Smooth muscle cell (in vitro differentiated cells): ENCODE results near the gene CFAP300. TPM values are rescaled to one million over a fixed set of nuclear protein-coding genes. Genes with fewer than 3 reads are reported as not detected.

Source experiments
- DNase-seq: peaks from one replicate; lab custom pipeline; 2025; ENCODE audit not compliant: unreplicated experiment; lab: John Stamatoyannopoulos, UW
- H2AFZ ChIP-seq: fragments of 200-600 bp; sonication (generic); 2 replicates; pipeline ENCODE4 v1.6.0; 2016; ENCODE audit warnings: antibody characterized with exemption, low read depth, mild to moderate bottlenecking
- H3F3A ChIP-seq: fragments of 200-600 bp; sonication (generic); 2 replicates; pipeline ENCODE4 v1.6.0; 2017; ENCODE audit warnings: antibody characterized with exemption, low read depth
- H3K27ac ChIP-seq: fragments of 200-600 bp; sonication (generic); 2 replicates; pipeline ENCODE4 v1.5.1; 2016; ENCODE audit warnings: low read depth, mild to moderate bottlenecking
- H3K27me3 ChIP-seq: fragments of 200-600 bp; sonication (generic); 2 replicates; pipeline ENCODE4 v1.6.1; 2016; ENCODE audit warnings: low read depth, mild to moderate bottlenecking
- H3K36me3 ChIP-seq: fragments of 200-600 bp; sonication (generic); 2 replicates; pipeline ENCODE4 v1.5.1; 2016; ENCODE audit warnings: low read depth
- H3K4me1 ChIP-seq: fragments of 200-600 bp; sonication (generic); 2 replicates; pipeline ENCODE4 v1.5.1; 2016; ENCODE audit warnings: low read depth
- H3K4me2 ChIP-seq: fragments of 200-600 bp; sonication (generic); 2 replicates; pipeline ENCODE4 v1.6.0; 2016; ENCODE audit warnings: mild to moderate bottlenecking
- H3K4me3 ChIP-seq: fragments of 200-600 bp; sonication (generic); 2 replicates; pipeline ENCODE4 v1.5.1; 2016; ENCODE audit warnings: mild to moderate bottlenecking
- H3K79me2 ChIP-seq: fragments of 200-600 bp; sonication (generic); 2 replicates; pipeline ENCODE4 v1.6.0; 2016; ENCODE audit warnings: low read depth, mild to moderate bottlenecking
- H3K9ac ChIP-seq: fragments of 200-600 bp; sonication (generic); 2 replicates; pipeline ENCODE4 v1.6.0; 2016; ENCODE audit warnings: low read depth
- H3K9me3 ChIP-seq: fragments of 200-600 bp; sonication (generic); replicated peaks from 2 replicates; pipeline ENCODE4 v1.5.1; 2016; ENCODE audit warnings: low read depth
- H4K20me1 ChIP-seq: fragments of 200-600 bp; sonication (generic); 2 replicates; pipeline ENCODE4 v1.6.0; 2016; ENCODE audit warnings: low read depth
- CTCF ChIP-seq: fragments of 200-600 bp; sonication (generic); IDR thresholded peaks from 2 replicates; pipeline ENCODE4 v1.5.1; 2017; ENCODE audit warnings: borderline replicate concordance, mild to moderate bottlenecking, antibody characterized with exemption; ENCODE audit not compliant: insufficient read depth, poor library complexity, severe bottlenecking
- WGBS: methylation state at CpG from one replicate; pipeline ENCODE4 v1.1.7; 2016; ENCODE audit warnings: low lambda C conversion rate; 5-methylcytosine and 5-hydroxymethylcytosine counted together
- polyA plus RNA-seq: library from polyadenylated mRNA; unstranded; fragments of >200 nt; fragmentation: Nextera tagmentation; extraction: Ambion mirVana; gene quantifications from 2 replicates; pipeline ENCODE4 v1.2.1, GENCODE V29; 2016
- total RNA-seq: library from RNA; depleted of rRNA; stranded (reverse); fragments of >200 nt; gene quantifications from 2 replicates; pipeline ENCODE4 v1.2.3, GENCODE V29; 2014

CFAP300 gene
- total and polyA plus RNA-seq, 2 experiments from 2014 or later, result 5.6 to 18.2 TPM

GRCh38 chr11:102050927-102051575 is 3.8 kb downstream of the CFAP300 start:
- no peaks in the 10 kb centered on the region for H3K36me3 ChIP-seq
- no peaks in the 10 kb centered on the region for H4K20me1 ChIP-seq
- H2AFZ ChIP-seq, result no peak overlapping the region
- H3F3A ChIP-seq, result no peaks in the 10 kb centered on the region
- 47% methylated on average over 5 of the region's 5 CpGs for WGBS
- DNase-seq, result no peak
- no peak overlapping the region for H3K4me2 ChIP-seq
- H3K4me1 ChIP-seq, result no peaks in the 10 kb centered on the region
- no peak overlapping the region for H3K9ac ChIP-seq
- H3K27ac ChIP-seq, result peak overlapping the region; percentile 67
- no peak for TF ChIP-seq CTCF
- H3K27me3 ChIP-seq, result no peaks in the 10 kb centered on the region
- H3K4me3 ChIP-seq, result no peak overlapping the region
- no peaks in the 10 kb centered on the region for H3K9me3 ChIP-seq
- H3K79me2 ChIP-seq, result no peaks in the 10 kb centered on the region

- no peak overlapping the region for H3K27ac ChIP-seq
Observed at GRCh38 chr11:102061276-102061675, 14.0 kb downstream of the CFAP300 start.

GRCh38 chr11:102062106-102062505 is 14.9 kb downstream of the CFAP300 start:
- no peaks in the 10 kb centered on the region for H3K36me3 ChIP-seq
- H3K4me3 ChIP-seq, result no peak overlapping the region
- no peaks in the 10 kb centered on the region for H3K79me2 ChIP-seq
- no peaks in the 10 kb centered on the region for H3K9me3 ChIP-seq
- no peak overlapping the region for H3K4me2 ChIP-seq
- no peak overlapping the region for H3K9ac ChIP-seq
- H3K27ac ChIP-seq, result no peak overlapping the region
- no peaks in the 10 kb centered on the region for H4K20me1 ChIP-seq
- no peak for TF ChIP-seq CTCF
- H3K4me1 ChIP-seq, result no peaks in the 10 kb centered on the region
- 100% methylated on average over 2 of the region's 2 CpGs for WGBS
- no peak overlapping the region for H2AFZ ChIP-seq
- H3K27me3 ChIP-seq, result no peaks in the 10 kb centered on the region
- no peaks in the 10 kb centered on the region for H3F3A ChIP-seq
- no peak for DNase-seq

More at GRCh38 chr11:102061276-102061675, 14.0 kb downstream of the CFAP300 start:
- H4K20me1 ChIP-seq, result no peaks in the 10 kb centered on the region
- WGBS, result 48% methylated on average over 2 of the region's 2 CpGs
- no peaks in the 10 kb centered on the region for H3K9me3 ChIP-seq
- no peak overlapping the region for H3K9ac ChIP-seq
- no peaks in the 10 kb centered on the region for H3K27me3 ChIP-seq
- TF ChIP-seq CTCF, result peak; percentile 15
- no peaks in the 10 kb centered on the region for H3F3A ChIP-seq
- no peak overlapping the region for H2AFZ ChIP-seq
- H3K4me2 ChIP-seq, result no peak overlapping the region
- DNase-seq, result no peak
- H3K4me3 ChIP-seq, result no peak overlapping the region
- no peaks in the 10 kb centered on the region for H3K36me3 ChIP-seq
- no peaks in the 10 kb centered on the region for H3K79me2 ChIP-seq
- H3K4me1 ChIP-seq, result no peaks in the 10 kb centered on the region

GRCh38 chr11:102064316-102064715 is 17.1 kb downstream of the CFAP300 start:
- no peak overlapping the region for H2AFZ ChIP-seq

More at GRCh38 chr11:102064316-102064715, 17.1 kb downstream of the CFAP300 start:
- Histone ChIP-seq H3K27me3 (no peaks in the 10 kb centered on the region), H3K4me3 (no peak overlapping the region), H3K79me2 (no peaks in the 10 kb centered on the region), H3K4me1 (no peaks in the 10 kb centered on the region), H4K20me1 (no peaks in the 10 kb centered on the region), H3F3A (no peaks in the 10 kb centered on the region), H3K4me2 (no peak overlapping the region), H3K9ac (no peak overlapping the region), H3K27ac (no peak overlapping the region), H3K9me3 (no peaks in the 10 kb centered on the region), H3K36me3 (no peaks in the 10 kb centered on the region)
- no peak for TF ChIP-seq CTCF
- 87% methylated on average over 2 of the region's 2 CpGs for WGBS
- no peak for DNase-seq
